ENCODE measurements around the gene SLC12A9.

Gene SLC12A9, protein sequence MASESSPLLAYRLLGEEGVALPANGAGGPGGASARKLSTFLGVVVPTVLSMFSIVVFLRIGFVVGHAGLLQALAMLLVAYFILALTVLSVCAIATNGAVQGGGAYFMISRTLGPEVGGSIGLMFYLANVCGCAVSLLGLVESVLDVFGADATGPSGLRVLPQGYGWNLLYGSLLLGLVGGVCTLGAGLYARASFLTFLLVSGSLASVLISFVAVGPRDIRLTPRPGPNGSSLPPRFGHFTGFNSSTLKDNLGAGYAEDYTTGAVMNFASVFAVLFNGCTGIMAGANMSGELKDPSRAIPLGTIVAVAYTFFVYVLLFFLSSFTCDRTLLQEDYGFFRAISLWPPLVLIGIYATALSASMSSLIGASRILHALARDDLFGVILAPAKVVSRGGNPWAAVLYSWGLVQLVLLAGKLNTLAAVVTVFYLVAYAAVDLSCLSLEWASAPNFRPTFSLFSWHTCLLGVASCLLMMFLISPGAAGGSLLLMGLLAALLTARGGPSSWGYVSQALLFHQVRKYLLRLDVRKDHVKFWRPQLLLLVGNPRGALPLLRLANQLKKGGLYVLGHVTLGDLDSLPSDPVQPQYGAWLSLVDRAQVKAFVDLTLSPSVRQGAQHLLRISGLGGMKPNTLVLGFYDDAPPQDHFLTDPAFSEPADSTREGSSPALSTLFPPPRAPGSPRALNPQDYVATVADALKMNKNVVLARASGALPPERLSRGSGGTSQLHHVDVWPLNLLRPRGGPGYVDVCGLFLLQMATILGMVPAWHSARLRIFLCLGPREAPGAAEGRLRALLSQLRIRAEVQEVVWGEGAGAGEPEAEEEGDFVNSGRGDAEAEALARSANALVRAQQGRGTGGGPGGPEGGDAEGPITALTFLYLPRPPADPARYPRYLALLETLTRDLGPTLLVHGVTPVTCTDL

GRCh38 chr7:100852048-100852872 is at the start of gene SLC12A9:
Gene SLC12A9, plus strand, starts transcription at chr7:100852713. Its CDS starts 1,485 bp downstream, at chr7:100854198.
- peak within 1 kb of the TSS; percentile 87 for H3K4me2 ChIP-seq (ENCODE audit: low read depth, low read length)
- peak within 1 kb of the TSS; percentile 87 for H2AFZ ChIP-seq (ENCODE audit: low read length)
- peak within 1 kb of the TSS; percentile 21; the same call in 1 of the 2 replicates for H3K27ac ChIP-seq (ENCODE audit: low read length)
- H3K4me3 ChIP-seq (ENCODE audit: low read length) = peak within 1 kb of the TSS; percentile 86
- H3K27me3 ChIP-seq (replicated peaks; ENCODE audit: insufficient read depth, low read length) = no peaks in the 10 kb centered on the region
- DNase-seq = peak; percentile 90
- H3K9me3 ChIP-seq (replicated peaks; ENCODE audit: insufficient read depth, low read length) = no peaks in the 10 kb centered on the region
- H4K20me1 ChIP-seq (ENCODE audit: insufficient read depth, low read length) = no peaks in the 10 kb centered on the region
- H3K4me1 ChIP-seq (ENCODE audit: low read length) = no peaks in the 10 kb centered on the region
- H3K79me2 ChIP-seq (ENCODE audit: low read length) = peaks cover 10% of the 10 kb centered on the region
- H3K9ac ChIP-seq (ENCODE audit: low read length) = peak within 1 kb of the TSS; percentile 71
- no peaks in the 10 kb centered on the region for H3F3A ChIP-seq (ENCODE audit: insufficient read depth, low read length)
- no peaks in the 10 kb centered on the region for H3K36me3 ChIP-seq (replicated peaks; ENCODE audit: insufficient read depth, low read length)
- no peaks in the 10 kb centered on the region for H3K9me2 ChIP-seq (replicated peaks; ENCODE audit: insufficient read depth, low read length)
- no peak for TF ChIP-seq EZH2 (optimal IDR thresholded peaks at IDR 0.05; ENCODE audit: low read depth, low read length)
- TF ChIP-seq, protein P1, sequence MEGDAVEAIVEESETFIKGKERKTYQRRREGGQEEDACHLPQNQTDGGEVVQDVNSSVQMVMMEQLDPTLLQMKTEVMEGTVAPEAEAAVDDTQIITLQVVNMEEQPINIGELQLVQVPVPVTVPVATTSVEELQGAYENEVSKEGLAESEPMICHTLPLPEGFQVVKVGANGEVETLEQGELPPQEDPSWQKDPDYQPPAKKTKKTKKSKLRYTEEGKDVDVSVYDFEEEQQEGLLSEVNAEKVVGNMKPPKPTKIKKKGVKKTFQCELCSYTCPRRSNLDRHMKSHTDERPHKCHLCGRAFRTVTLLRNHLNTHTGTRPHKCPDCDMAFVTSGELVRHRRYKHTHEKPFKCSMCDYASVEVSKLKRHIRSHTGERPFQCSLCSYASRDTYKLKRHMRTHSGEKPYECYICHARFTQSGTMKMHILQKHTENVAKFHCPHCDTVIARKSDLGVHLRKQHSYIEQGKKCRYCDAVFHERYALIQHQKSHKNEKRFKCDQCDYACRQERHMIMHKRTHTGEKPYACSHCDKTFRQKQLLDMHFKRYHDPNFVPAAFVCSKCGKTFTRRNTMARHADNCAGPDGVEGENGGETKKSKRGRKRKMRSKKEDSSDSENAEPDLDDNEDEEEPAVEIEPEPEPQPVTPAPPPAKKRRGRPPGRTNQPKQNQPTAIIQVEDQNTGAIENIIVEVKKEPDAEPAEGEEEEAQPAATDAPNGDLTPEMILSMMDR (IDR thresholded peaks at IDR 0.05; ENCODE audit: low read length) = peak; percentile 93

DNA sequence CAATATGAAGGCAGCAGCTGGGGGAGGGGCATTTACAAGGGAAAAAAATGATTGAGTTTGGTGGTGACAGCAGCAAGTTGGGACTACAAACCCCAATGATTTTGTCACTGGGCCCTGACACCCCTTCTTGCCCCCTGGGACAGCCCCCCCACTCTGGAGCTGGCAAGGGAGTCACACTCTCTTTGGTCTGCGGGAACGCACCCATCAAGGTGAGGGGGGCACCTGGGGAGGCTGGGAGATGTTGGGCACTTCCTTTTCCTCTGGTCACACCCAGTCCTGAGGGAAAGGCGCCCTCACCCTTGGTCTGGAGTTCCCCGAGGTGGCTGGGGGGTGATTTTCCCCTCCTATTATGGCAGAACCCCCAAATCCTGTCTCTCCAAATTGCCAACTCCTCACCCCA is 49.6 kb upstream of the SLC12A9 start:
- no peaks in the 10 kb centered on the region for H3F3A ChIP-seq (ENCODE audit: insufficient read depth, low read length)
- H4K20me1 ChIP-seq (ENCODE audit: insufficient read depth, low read length) = no peaks in the 10 kb centered on the region
- peak overlapping the region; percentile 45 for H3K4me3 ChIP-seq (ENCODE audit: low read length)
- H3K9ac ChIP-seq (ENCODE audit: low read length) = no peak overlapping the region; the same call in 1 of the 2 replicates
- no peaks in the 10 kb centered on the region for H3K36me3 ChIP-seq (replicated peaks; ENCODE audit: insufficient read depth, low read length)
- H3K27me3 ChIP-seq (replicated peaks; ENCODE audit: insufficient read depth, low read length) = peaks cover 81% of the 10 kb centered on the region
- no peaks in the 10 kb centered on the region for H3K9me2 ChIP-seq (replicated peaks; ENCODE audit: insufficient read depth, low read length)
- no peak for DNase-seq
- H3K79me2 ChIP-seq (ENCODE audit: low read length) = no peaks in the 10 kb centered on the region
- H3K4me1 ChIP-seq (ENCODE audit: low read length) = peaks cover 7% of the 10 kb centered on the region
- peak overlapping the region; percentile 80 for H3K4me2 ChIP-seq (ENCODE audit: low read depth, low read length)
- H3K9me3 ChIP-seq (replicated peaks; ENCODE audit: insufficient read depth, low read length) = no peaks in the 10 kb centered on the region
- H2AFZ ChIP-seq (ENCODE audit: low read length) = peak overlapping the region; percentile 77
- no peak for TF ChIP-seq EZH2phosphoT487 (IDR thresholded peaks at IDR 0.05; ENCODE audit: low read length)
- TF ChIP-seq, protein P1 (IDR thresholded peaks at IDR 0.05; ENCODE audit: low read length) = no peak
- TF ChIP-seq EZH2 (optimal IDR thresholded peaks at IDR 0.05; ENCODE audit: low read depth, low read length) = no peak
- H3K27ac ChIP-seq (ENCODE audit: low read length) = no peak overlapping the region

DNA sequence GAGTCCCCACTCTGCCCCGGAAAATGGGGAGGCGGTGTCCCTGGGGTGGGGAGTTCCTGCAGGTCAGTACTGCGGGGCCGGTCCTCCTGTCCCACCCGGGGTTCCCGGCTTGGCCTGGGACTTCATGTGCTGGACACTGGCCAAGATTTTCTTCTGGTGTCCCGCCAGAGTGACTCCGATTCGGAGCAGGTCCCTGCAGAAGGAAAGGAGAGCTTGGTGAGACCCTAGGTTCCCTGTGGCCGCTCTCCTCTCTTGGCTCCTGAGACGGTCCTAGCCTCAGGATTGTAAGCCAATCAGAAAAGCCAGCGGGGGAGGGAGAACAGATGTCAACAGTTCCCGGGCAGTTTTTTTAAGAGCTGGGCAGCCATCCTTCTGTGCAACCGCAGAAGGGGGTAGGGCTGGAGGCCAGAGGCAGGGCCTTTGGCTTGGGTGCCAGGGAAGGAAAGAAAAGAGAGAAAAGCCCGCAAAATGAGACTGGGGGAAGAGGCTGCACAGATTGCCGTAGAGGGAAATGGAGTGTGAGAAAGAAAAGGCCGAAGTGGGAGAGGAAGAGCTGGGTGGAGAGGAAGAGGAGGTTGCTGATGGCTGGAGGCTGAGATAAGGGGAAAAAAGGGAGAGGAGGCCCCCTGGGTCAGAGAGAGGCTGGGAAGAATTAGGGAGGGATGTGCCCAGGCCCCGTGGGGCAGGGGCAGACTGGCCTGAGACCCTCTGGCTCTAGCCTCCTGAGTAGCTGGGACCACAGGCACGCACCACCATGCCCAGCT is 48.9 kb upstream of the SLC12A9 start:
- no peak overlapping the region; the same call in 1 of the 2 replicates for H3K9ac ChIP-seq (ENCODE audit: low read length)
- no peaks in the 10 kb centered on the region for H3K9me3 ChIP-seq (replicated peaks; ENCODE audit: insufficient read depth, low read length)
- peaks cover 83% of the 10 kb centered on the region for H3K27me3 ChIP-seq (replicated peaks; ENCODE audit: insufficient read depth, low read length)
- H2AFZ ChIP-seq (ENCODE audit: low read length) = peak overlapping the region; percentile 77
- no peaks in the 10 kb centered on the region for H4K20me1 ChIP-seq (ENCODE audit: insufficient read depth, low read length)
- H3F3A ChIP-seq (ENCODE audit: insufficient read depth, low read length) = no peaks in the 10 kb centered on the region
- H3K36me3 ChIP-seq (replicated peaks; ENCODE audit: insufficient read depth, low read length) = no peaks in the 10 kb centered on the region
- H3K4me1 ChIP-seq (ENCODE audit: low read length) = peaks cover 7% of the 10 kb centered on the region
- peak overlapping the region; percentile 80 for H3K4me2 ChIP-seq (ENCODE audit: low read depth, low read length)
- H3K79me2 ChIP-seq (ENCODE audit: low read length) = no peaks in the 10 kb centered on the region
- H3K9me2 ChIP-seq (replicated peaks; ENCODE audit: insufficient read depth, low read length) = no peaks in the 10 kb centered on the region
- peak overlapping the region; percentile 45 for H3K4me3 ChIP-seq (ENCODE audit: low read length)
- DNase-seq = peak; percentile 79
- no peak overlapping the region for H3K27ac ChIP-seq (ENCODE audit: low read length)
- TF ChIP-seq EZH2phosphoT487 (IDR thresholded peaks at IDR 0.05; ENCODE audit: low read length) (no peak), EZH2 (optimal IDR thresholded peaks at IDR 0.05; ENCODE audit: low read depth, low read length) (no peak)
- TF ChIP-seq, protein P1 (IDR thresholded peaks at IDR 0.05; ENCODE audit: low read length) = no peak

All from MM.1S (cell line).